ENCODE results near the gene EFL1.

DNA sequence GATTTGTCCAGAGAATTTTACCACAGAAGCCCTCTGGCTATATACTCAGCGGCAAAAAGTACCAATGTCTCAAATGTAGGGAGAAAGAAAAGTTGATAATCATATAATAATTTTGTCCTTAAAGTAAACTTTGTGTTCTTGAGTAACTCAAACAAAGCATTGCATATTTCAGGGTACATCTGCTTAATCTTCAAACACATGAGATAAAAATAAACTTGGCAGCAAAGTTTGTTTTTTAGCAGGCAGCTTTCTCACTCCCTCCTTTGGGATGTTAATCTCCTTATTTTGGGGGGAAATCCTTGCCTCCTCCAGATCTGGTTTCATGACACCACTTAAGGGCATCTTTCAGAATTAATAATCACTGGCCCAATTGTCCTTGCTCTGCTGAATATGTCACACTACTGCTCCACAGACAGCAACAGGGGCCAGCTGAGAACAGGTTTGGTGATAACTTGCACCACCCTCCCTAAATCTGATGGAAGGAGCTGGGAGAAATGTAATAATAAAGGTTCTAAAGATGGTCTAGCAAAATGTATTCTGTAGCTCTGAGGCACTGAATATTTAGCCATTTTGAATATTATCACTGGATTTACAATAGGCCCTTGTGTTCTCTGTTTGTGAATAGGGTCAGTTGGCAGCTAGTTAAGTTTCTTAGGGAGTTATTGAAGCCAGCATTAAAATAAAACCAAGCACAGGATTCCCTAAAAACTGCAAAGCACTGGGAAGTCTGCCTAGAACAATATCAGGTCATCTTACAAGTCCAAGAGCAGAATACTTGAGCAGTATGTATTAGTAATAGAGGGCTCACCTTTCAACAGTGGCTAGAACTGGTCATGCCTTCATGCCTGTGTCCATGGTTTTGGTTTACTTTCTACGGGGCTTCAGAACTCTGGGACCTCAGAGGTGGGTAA is 79.2 kb downstream of the EFL1 start:
- TF ChIP-seq, protein P1, sequence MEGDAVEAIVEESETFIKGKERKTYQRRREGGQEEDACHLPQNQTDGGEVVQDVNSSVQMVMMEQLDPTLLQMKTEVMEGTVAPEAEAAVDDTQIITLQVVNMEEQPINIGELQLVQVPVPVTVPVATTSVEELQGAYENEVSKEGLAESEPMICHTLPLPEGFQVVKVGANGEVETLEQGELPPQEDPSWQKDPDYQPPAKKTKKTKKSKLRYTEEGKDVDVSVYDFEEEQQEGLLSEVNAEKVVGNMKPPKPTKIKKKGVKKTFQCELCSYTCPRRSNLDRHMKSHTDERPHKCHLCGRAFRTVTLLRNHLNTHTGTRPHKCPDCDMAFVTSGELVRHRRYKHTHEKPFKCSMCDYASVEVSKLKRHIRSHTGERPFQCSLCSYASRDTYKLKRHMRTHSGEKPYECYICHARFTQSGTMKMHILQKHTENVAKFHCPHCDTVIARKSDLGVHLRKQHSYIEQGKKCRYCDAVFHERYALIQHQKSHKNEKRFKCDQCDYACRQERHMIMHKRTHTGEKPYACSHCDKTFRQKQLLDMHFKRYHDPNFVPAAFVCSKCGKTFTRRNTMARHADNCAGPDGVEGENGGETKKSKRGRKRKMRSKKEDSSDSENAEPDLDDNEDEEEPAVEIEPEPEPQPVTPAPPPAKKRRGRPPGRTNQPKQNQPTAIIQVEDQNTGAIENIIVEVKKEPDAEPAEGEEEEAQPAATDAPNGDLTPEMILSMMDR (IDR thresholded peaks at IDR 0.05) = no peak
- TF ChIP-seq POLR2AphosphoS5 (IDR thresholded peaks at IDR 0.05) (no peak), POLR2A (IDR thresholded peaks at IDR 0.05) (no peak)

Data from suprapubic skin (tissue), 4 donors.